B cell (primary cell): Measurements from ENCODE around the gene ABHD17C. TPM values are rescaled to one million over a fixed set of nuclear protein-coding genes. Genes with fewer than 3 reads are reported as not detected.

Source experiments
- ATAC-seq: fragments of 200-7000 bp; cut with Tn5 transposase; one replicate; pipeline ENCODE4 v1.10.0; 2021; ENCODE audit warnings: low read depth, mild to moderate bottlenecking, moderate number of reproducible peaks, moderate library complexity
- CTCF ChIA-PET: fragments of 350-600 bp; sonication (Branson Sonifier 250); formaldehyde crosslinking; loops from one replicate; lab custom pipeline; 2021; ENCODE audit warnings: antibody characterized with exemption, inconsistent platforms; lab: Charles Lee
- POLR2A ChIA-PET: fragments of 350-600 bp; sonication (Branson Sonifier 250); formaldehyde crosslinking; loops from one replicate; lab custom pipeline; 2021; ENCODE audit warnings: antibody characterized with exemption; lab: Charles Lee
- DNase-seq: peaks from one replicate; pipeline ENCODE4 v3.0.0; 2013
- H2AFZ ChIP-seq: 2 replicates; pipeline ENCODE4 v1.6.1; 2012; ENCODE audit warnings: mild to moderate bottlenecking, low read depth, low read length; ENCODE audit not compliant: insufficient read depth, poor library complexity, severe bottlenecking
- H3K27ac ChIP-seq, 2 donors: 1 replicate in 1 of 2; 2 replicates in 1 of 2; pipeline ENCODE4 v1.5.1; 2012 to 2013; ENCODE audit warnings: low read length in 2 of 2, mild to moderate bottlenecking in 2 of 2, moderate library complexity in 1 of 2
- H3K27me3 ChIP-seq, 4 experiments: fragments of 200-600 bp in 1 of 4; sonication (generic) in 1 of 4; replicated peaks in 1 of 4; 1 replicate in 2 of 4; 2 replicates in 2 of 4; pipeline versions ENCODE4 v1.6.1 to v1.7.0; 2013 to 2016; ENCODE audit warnings: low read length in 3 of 4, mild to moderate bottlenecking in 2 of 4, mixed read lengths in 1 of 4, moderate library complexity in 1 of 4; ENCODE audit not compliant: insufficient read depth in 4 of 4, control insufficient read depth in 3 of 4; ENCODE audit errors: control extremely low read depth in 1 of 4
- H3K36me3 ChIP-seq, 2 experiments: replicated peaks in 1 of 2; 1 replicate in 1 of 2; 2 replicates in 1 of 2; pipeline versions ENCODE4 v1.6.1 to v1.7.1; 2013; ENCODE audit warnings: low read length in 1 of 2; ENCODE audit not compliant: insufficient read depth in 2 of 2, control insufficient read depth in 1 of 2; ENCODE audit errors: control extremely low read depth in 1 of 2, extremely low read depth in 1 of 2
- H3K4me1 ChIP-seq, 2 donors: fragments of 200-600 bp in 1 of 2; sonication (generic) in 1 of 2; 1 replicate in 1 of 2; 2 replicates in 1 of 2; pipeline versions ENCODE4 v1.5.1 to v1.6.1; 2013 to 2017; ENCODE audit warnings: low read length in 2 of 2; ENCODE audit not compliant: control insufficient read depth in 2 of 2, insufficient read depth in 2 of 2
- H3K4me2 ChIP-seq: replicated peaks from 2 replicates; pipeline ENCODE3; 2012; ENCODE audit warnings: mild to moderate bottlenecking, low read depth, low read length; ENCODE audit not compliant: poor library complexity, severe bottlenecking
- H3K4me3 ChIP-seq, 5 experiments: fragments of 200-600 bp in 1 of 5; sonication (generic) in 1 of 5; 1 replicate in 3 of 5; 2 replicates in 2 of 5; pipeline versions ENCODE4 v1.5.1 to v1.7.0; 2011 to 2016; ENCODE audit warnings: low read length in 4 of 5, mild to moderate bottlenecking in 4 of 5, low read depth in 2 of 5, control low read depth in 1 of 5, moderate library complexity in 1 of 5; ENCODE audit not compliant: insufficient read depth in 1 of 5; ENCODE audit errors: control extremely low read depth in 1 of 5, extremely low read depth in 1 of 5
- H3K79me2 ChIP-seq: fragments of 200-600 bp; sonication (generic); one replicate; pipeline ENCODE4 v1.6.0; 2016; ENCODE audit warnings: low read length; ENCODE audit not compliant: control insufficient read depth, insufficient read depth
- H3K9ac ChIP-seq: fragments of 200-600 bp; sonication (generic); 2 replicates; pipeline ENCODE4 v1.6.1; 2017; ENCODE audit warnings: mild to moderate bottlenecking, low read length, moderate library complexity
- H3K9me3 ChIP-seq, 3 donors: one replicate each; pipeline versions ENCODE4 v1.6.1 to v1.7.1; 2013; ENCODE audit warnings: low read length in 2 of 3; ENCODE audit not compliant: control insufficient read depth in 2 of 3, insufficient read depth in 1 of 3; ENCODE audit errors: control extremely low read depth in 1 of 3
- H4K20me1 ChIP-seq: 2 replicates; pipeline ENCODE4 v1.6.0; 2012; ENCODE audit warnings: mild to moderate bottlenecking, low read length; ENCODE audit not compliant: insufficient read depth, control insufficient read depth, poor library complexity, severe bottlenecking
- H3K27ac Mint-ChIP-seq: one replicate; pipeline ENCODE4 v1.8.0; 2021; ENCODE audit warnings: mixed read lengths
- H3K27me3 Mint-ChIP-seq: one replicate; pipeline ENCODE4 v1.8.0; 2021; ENCODE audit warnings: mixed read lengths
- H3K4me1 Mint-ChIP-seq: one replicate; pipeline ENCODE4 v1.8.0; 2021; ENCODE audit warnings: mixed read lengths
- H3K4me3 Mint-ChIP-seq: one replicate; pipeline ENCODE4 v1.8.0; 2021; ENCODE audit warnings: mixed read lengths
- H3K9me3 Mint-ChIP-seq: one replicate; pipeline ENCODE4 v1.8.0; 2022; ENCODE audit warnings: mixed read lengths; ENCODE audit not compliant: insufficient read depth
- EZH2 ChIP-seq: IDR thresholded peaks from 2 replicates; pipeline ENCODE4 v1.6.1; 2012; ENCODE audit warnings: borderline replicate concordance, low read depth, mild to moderate bottlenecking, moderate library complexity, low read length; ENCODE audit not compliant: insufficient read depth, poor library complexity, severe bottlenecking
- WGBS: methylation state at CpG from one replicate; pipeline ENCODE4 v1.1.5; 2013; ENCODE audit warnings: missing lambda C conversion rate; ENCODE audit not compliant: insufficient coverage; 5-methylcytosine and 5-hydroxymethylcytosine counted together
- intact Hi-C: fragments of 100-400 bp; cut with micrococcal nuclease; formaldehyde crosslinking; loops from one replicate; pipeline ENCODE4 v1.10.0; 2022
- polyA plus RNA-seq: library from polyadenylated mRNA; depleted of rRNA; stranded (reverse); fragments of >200 nt; gene quantifications from 2 replicates; pipeline ENCODE4 v1.2.3, GENCODE V29; 2012
- total RNA-seq, 2 donors: library from RNA; stranded (reverse); fragments of 120-200 nt in 1 of 2; gene quantifications; 1 replicate in 1 of 2; 2 replicates in 1 of 2; pipeline versions ENCODE4 v1.2.3 to v1.2.4, GENCODE V29; 2013 to 2022
- TF ChIP-seq, protein P1 (sequence below): fragments of 200-600 bp; IDR thresholded peaks from one replicate; pipeline ENCODE4 v1.8.0; 2022; ENCODE audit warnings: antibody characterized with exemption, mild to moderate bottlenecking

ABHD17C gene
- total and polyA plus RNA-seq, 2 donors (not counting 1 experiment from before 2014, with no cell fraction given), result 0.78 to 1.9 TPM

DNA sequence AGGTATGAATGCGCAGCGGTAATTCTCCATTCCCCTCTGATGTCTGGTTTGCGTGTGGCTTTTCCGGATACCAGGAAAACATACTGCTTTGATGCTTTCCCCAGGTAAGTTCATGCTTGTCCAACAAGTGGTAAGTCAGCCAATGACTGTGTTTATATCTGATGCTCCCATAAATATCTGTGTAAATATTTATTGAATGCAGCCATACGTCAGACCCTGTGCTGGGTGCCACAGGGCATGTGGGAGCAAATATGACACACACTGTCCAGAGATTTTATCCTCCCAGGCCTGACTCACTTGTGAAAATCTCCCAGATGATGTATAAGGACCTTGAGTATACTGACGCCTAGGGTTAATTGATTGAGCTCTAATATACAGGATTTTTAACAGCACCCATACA lies 54.5 kb downstream of the ABHD17C start:
- ChIA-PET CTCF (no interaction called here), POLR2A (no interaction called here)
- intact Hi-C loops, result no loop called here
- Histone ChIP-seq H3K79me2 (no peaks in the 10 kb centered on the region), H3K9me3 (no peaks in the 10 kb centered on the region), H3K4me3 (no peak overlapping the region), H3K36me3 (no peaks in the 10 kb centered on the region), H3K4me1 (no peaks in the 10 kb centered on the region), H3K27me3 (no peaks in the 10 kb centered on the region), H3K9ac (no peak overlapping the region), H4K20me1 (no peaks in the 10 kb centered on the region), H2AFZ (no peak overlapping the region), H3K27ac (no peak overlapping the region), H3K4me2 (no peak overlapping the region)
- Mint-ChIP-seq H3K4me3 (no peak overlapping the region), H3K27me3 (no peaks in the 10 kb centered on the region), H3K4me1 (no peaks in the 10 kb centered on the region), H3K9me3 (no peaks in the 10 kb centered on the region), H3K27ac (no peak overlapping the region)
- ATAC-seq, result no peak
- 100% methylated on average over 4 of the region's 6 CpGs for WGBS
- DNase-seq, result no peak
- no peak for TF ChIP-seq EZH2
- TF ChIP-seq, protein P1, sequence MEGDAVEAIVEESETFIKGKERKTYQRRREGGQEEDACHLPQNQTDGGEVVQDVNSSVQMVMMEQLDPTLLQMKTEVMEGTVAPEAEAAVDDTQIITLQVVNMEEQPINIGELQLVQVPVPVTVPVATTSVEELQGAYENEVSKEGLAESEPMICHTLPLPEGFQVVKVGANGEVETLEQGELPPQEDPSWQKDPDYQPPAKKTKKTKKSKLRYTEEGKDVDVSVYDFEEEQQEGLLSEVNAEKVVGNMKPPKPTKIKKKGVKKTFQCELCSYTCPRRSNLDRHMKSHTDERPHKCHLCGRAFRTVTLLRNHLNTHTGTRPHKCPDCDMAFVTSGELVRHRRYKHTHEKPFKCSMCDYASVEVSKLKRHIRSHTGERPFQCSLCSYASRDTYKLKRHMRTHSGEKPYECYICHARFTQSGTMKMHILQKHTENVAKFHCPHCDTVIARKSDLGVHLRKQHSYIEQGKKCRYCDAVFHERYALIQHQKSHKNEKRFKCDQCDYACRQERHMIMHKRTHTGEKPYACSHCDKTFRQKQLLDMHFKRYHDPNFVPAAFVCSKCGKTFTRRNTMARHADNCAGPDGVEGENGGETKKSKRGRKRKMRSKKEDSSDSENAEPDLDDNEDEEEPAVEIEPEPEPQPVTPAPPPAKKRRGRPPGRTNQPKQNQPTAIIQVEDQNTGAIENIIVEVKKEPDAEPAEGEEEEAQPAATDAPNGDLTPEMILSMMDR, result no peak

DNA sequence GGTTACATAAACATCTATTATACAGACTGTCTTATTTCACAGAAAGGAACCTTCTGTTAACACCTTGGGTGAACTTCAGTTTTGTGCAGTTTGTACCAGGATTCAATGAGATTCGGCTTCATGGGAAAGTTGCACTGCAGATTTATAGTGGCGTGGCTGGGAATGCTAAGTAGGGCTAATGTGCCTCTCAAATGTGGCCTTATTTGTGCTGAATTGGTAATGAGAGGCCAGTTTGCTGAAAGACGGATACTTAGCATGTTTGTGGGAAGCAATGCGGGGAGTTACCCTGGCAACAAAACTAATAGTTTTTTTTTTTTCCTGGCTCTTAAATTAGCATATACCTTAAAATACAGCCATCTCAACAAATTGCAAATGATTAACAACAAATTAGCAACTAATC lies 55.5 kb downstream of the ABHD17C start:
- ChIA-PET POLR2A (no interaction called here), CTCF (no interaction called here)
- H3K4me1 Mint-ChIP-seq, result no peaks in the 10 kb centered on the region
- ATAC-seq (no peak), DNase-seq (no peak)
- no peaks in the 10 kb centered on the region for H3K36me3 ChIP-seq
- no peak overlapping the region for H3K4me2 ChIP-seq
- H2AFZ ChIP-seq, result no peak overlapping the region
- H3K9me3 Mint-ChIP-seq, result no peaks in the 10 kb centered on the region
- TF ChIP-seq, protein P1, result no peak
- no peak for TF ChIP-seq EZH2
- H3K4me3 ChIP-seq, result no peak overlapping the region
- no peaks in the 10 kb centered on the region for H3K79me2 ChIP-seq
- H3K9ac ChIP-seq, result no peak overlapping the region
- H4K20me1 ChIP-seq, result no peaks in the 10 kb centered on the region
- H3K4me3 Mint-ChIP-seq, result no peak overlapping the region
- H3K27ac Mint-ChIP-seq, result no peak overlapping the region
- H3K27ac ChIP-seq, result no peak overlapping the region
- no peaks in the 10 kb centered on the region for H3K27me3 ChIP-seq
- H3K27me3 Mint-ChIP-seq, result no peaks in the 10 kb centered on the region
- intact Hi-C loops, result no loop called here
- no peaks in the 10 kb centered on the region for H3K9me3 ChIP-seq
- no peaks in the 10 kb centered on the region for H3K4me1 ChIP-seq
- 100% methylated on average over 1 of the region's 4 CpGs for WGBS
